GM11168 (cell line): ENCODE results near the gene IDUA.

Source experiments
- in situ Hi-C: fragments of 300-500 bp; cut with MboI; formaldehyde crosslinking; loops from one replicate; pipeline ENCODE4 v1.12.0; 2022; ENCODE audit warnings: low sequenced_read_pairs; ENCODE audit not compliant: unreplicated experiment

Gene IDUA

GRCh38 chr4:985123-985830, 1.6 kb upstream of the IDUA start:
- in situ Hi-C loops, result no loop called here

GRCh38 chr4:986428-986878, 391 bp upstream of the IDUA start:
- in situ Hi-C loops, result no loop called here

- in situ Hi-C loops, result no loop called here
These were observed 1.0 kb downstream of the IDUA start for GRCh38 chr4:987624-988513.

- in situ Hi-C loops, result no loop called here
These were observed 2.2 kb downstream of the IDUA start for GRCh38 chr4:988726-989721.

- in situ Hi-C loops, result no loop called here
These were observed 3.1 kb downstream of the IDUA start for GRCh38 chr4:989722-990471.

DNA sequence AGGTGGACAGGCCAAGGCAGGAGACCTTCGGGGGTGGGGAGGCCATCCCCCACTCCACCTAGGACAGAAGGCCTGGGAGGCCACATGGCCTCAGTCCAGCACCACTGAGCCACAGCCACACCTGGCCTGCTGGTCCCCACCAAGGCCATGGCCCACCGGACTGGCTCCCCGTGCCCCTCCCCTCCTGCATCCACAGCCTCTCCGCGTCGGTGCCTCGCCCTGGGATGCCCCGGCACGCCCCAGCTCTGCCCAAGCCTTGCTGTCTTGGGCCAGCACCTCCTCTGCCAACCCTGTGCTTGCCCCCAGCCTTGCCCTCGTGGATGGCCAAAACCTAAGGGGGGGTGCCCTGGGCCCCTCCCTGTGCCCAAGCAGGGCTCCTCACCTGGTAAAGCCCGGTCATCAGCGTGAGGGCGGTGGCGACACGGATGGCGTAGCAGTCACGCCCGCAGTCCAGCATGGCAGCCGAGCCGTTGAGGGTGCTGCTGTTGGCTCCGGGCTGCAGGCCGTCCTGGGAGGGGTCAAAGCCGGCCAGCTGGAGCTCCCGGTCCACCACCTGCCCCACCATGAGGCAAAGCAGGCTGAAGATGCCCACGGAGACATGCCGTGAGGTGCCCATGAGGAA, 4.0 kb downstream of the IDUA start:
- in situ Hi-C loops, result no loop called here

GRCh38 chr4:991451-992296, 4.8 kb downstream of the IDUA start:
- in situ Hi-C loops, result no loop called here

- in situ Hi-C loops, result no loop called here
These were observed 5.7 kb downstream of the IDUA start for GRCh38 chr4:992297-993110.

GRCh38 chr4:993111-994029, 6.5 kb downstream of the IDUA start, which contains the start of gene SLC26A1:
SLC26A1 (minus strand) TSS chr4:993404; CDS start chr4:991703, 1,701 bp downstream.
- in situ Hi-C loops, result no loop called here

DNA sequence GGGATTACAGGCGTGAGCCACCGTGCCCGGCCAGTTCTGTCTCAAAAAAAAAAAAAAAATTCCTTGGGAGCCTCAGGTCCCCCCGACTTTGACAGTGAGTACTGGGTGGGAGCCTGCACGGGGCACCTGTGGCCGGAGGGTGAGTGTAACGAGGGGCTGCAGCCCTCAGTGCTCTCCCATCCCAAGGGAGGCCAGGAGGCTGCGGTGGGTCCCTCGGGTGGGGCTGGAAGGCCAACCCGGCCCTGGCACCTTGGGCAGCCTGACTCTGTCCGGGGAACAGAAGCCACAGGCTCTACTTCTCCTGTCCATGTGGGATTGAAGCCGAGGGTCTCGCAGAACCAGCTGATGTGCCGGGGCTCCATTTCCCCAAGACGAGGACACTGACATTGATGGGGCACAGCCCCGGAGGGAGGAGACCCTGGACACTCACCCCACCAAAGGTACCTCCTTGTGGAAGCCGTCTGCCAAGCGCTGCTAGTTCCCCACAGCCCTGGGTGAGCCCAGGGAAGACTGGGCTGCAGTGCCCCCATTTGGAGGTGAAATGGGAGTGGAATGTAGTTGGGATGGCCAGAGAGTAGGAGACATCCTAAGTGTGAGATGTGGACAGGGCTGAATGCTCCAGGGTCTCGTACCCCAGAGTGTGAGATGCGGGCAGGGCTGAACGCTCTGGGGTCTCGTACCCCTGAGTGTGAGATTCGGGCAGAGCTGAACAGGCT, 8.6 kb downstream of the IDUA start:
- in situ Hi-C loops, result no loop called here

GRCh38 chr4:996030-996996, 9.5 kb downstream of the IDUA start:
- in situ Hi-C loops, result no loop called here

DNA sequence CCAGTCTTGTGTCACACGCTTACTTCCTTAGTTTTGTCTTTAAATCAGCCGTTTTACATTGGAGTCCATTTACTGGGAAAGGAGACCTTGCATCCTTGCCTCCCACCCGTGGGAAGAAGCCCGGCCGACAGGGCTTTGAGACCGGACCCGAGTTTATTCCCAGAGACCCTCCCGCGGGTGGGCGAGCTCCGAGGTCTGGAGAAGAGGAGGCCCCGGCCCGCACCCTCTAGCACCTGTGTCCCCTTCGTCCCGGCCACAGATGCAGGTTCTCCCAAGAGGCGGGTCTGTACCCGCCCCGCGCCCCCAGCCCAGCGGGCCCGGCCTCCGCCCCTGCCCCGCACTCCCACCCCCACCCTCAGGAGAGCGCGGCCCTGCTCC, 10.1 kb downstream of the IDUA start:
- in situ Hi-C loops, result no loop called here

- in situ Hi-C loops, result no loop called here
These were observed 10.7 kb downstream of the IDUA start for GRCh38 chr4:997375-998071.

GRCh38 chr4:998096-998691, 11.3 kb downstream of the IDUA start:
- in situ Hi-C loops, result no loop called here
